Measurements from ENCODE around the gene MECR.
"Not testable (repeated sequence)": the region's sequence is repeated elsewhere in the genome, so short reads cannot be mapped to it uniquely, and the experiment has no call there.

The MECR gene

DNA sequence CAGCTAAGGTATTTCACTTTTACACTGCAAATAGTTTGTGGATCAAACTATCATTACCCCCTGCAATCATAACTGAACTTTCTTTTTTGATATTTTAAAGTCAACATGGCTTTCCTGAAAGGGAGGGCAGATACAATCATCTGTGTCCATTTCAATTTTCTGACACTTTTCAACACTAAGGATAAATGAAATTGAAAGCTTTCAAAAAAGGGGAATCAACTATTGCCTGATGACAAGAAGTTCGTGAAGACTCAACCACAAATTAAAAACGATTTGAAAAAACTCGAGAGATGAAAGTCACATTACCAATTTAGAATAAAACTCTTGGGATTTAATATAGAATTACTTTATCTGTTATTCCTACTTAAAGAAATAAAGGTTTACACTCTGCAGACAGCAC is 60.8 kb downstream of the MECR start:
- no peak for DNase-seq (ENCODE audit: low read depth)

GRCh38 chr1:29167904-29168303 is 62.8 kb downstream of the MECR start:
- no peak for DNase-seq (ENCODE audit: low read depth)

DNA sequence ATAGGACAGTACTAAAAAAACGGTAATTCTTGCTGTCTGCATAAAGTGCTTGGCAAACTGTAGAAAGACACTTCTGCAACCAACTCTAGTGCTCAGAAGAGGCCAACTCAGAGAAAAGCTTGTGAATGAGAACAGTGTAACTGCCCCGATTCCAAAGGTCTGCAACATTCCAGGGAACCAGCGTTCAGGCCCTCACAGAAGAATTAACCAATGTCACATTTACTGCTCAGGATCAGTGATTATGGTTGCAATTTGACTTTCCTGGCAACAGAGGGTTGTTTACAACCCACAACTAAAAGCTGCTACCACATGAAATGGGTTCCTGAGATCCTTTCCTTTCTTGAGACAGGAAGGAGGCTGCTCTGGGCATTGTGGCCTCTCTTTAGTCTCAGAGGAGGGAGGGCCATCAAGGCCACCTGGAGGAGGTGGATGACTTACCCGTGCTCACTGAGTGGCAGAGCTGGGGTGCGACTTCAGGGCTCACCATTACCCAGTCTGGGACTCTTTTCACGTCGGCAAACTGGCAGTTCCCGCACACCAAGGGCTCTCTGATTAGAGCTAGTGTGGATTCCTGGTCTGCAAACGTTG is 64.3 kb downstream of the MECR start:
- peak; percentile 31 for DNase-seq (ENCODE audit: low read depth)

- no peak for DNase-seq (ENCODE audit: low read depth)
Measured at GRCh38 chr1:29164588-29164987, 66.1 kb downstream of the MECR start.

DNA sequence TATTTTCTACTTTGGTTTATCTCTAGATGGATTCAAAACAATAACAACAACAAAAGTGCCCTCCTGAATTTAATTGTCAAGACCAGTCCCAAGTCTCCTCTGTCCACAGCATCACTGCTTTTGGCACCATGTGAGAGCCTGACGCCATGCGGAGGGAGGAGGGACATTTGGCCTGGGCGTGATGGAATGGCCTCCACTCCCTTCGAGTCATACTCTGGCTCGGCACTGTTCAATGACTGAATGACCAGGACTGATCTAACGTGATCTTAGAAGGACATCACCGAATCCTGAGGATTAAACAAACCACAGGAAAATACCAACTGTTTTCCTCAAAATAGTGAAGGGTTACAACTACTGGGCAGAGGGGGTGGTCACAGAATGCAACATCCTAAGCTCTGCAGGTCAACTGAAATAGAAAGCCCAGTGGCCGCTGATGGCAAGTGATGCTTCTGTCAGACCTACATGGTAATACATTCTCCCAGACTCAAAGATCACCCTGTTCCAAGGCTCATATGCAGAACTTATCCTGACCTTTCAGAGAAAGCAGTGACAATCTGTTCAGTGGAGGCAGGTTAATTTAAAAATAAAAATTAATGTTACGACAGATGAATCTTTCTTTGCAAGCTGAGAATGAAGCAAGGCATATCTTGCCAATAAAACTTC is 68.1 kb downstream of the MECR start:
- peak; percentile 32 for DNase-seq (ENCODE audit: low read depth)

DNA sequence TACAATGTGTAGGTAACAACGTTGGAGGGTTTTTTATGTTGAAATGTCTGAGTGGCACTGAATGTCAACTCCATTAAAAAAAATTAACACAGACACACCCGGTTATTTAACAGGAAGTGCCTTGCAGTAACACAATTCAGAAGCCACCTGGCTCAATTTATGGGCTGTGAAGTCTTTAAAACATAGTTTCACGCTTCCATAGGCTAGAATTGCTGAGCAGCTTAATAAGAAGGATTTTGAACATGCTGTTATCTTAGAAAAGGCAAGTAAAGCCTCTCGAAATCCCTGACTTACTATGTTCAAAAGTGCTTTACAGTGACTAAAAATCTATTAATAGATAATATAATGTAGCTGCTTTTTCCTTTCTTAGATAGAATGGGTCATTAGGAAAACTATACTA is 68.7 kb downstream of the MECR start:
- no peak for DNase-seq (ENCODE audit: low read depth)

GRCh38 chr1:29159773-29160172 is 71.0 kb downstream of the MECR start:
- DNase-seq (ENCODE audit: low read depth): no peak

GRCh38 chr1:29157269-29157601 is 73.5 kb downstream of the MECR start:
- no peak for DNase-seq (ENCODE audit: low read depth)

DNA sequence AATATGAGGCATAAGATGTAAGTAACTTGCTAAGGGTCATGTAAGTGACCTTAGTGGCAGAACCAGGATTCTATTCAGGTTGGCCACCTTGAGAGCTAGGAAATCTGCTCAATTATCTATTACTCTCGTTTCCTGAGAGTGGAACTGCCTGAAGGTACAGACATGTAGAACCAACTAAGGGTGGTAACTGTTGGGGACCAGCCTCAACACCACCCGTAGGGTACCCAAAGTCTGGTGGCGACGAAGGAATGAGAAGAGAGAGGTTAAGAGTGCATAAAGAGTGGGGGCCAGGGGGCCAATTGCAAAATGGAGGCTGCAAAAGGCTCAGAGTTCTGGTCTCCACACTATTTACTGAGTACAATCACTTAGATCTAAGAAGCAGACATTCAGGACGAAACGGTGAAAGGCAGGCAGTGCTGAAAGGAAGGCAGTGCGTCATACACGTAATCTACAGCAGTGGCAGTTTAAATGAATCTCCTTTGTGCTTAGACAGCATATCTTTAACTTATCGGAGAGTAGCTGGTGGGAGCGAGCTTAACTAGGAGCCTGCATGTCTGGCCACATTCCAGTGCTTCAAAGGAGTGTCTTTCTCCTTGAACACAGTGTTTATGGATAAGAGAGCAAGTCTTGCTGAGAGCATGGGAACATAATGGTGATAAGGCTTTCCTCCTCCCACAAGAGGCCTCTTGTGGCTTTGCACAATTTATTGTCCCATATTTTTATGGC is 74.0 kb downstream of the MECR start:
- DNase-seq (ENCODE audit: low read depth): peak; percentile 41

DNA sequence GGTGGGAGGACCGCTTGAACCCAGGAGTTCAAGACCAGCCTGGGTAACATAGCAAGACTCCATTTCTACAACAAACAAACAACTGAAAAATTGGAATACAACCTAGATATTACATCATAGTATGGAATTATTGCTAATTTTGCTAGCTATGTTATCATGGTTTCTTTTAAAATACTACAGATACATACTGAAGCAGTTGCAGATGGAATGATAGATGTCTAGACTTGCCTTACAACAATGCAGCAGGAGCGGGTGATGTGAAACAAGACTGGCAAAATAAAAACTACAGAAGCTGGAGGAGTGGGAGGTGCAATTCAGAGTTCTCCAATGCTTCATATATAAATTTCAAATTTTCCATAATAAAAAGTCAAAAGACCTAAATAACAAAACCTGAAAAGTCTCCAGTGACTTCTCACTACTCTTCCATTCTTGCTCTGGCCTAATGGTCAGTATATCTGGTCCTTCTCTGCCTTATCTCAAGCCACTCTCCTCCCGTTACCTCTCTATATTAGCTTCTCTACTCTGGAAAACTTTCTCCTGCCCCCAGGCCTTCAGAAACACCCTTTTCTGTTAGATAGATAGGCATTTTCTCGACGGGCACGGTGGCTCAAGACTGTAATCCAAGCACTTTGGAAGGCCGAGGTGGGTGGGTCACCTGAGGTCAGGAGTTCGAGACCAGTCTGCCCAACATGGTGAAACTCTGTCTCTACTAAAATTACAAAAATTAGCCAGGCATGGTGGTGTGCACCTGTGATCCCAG is 78.5 kb downstream of the MECR start:
- no peak for DNase-seq (ENCODE audit: low read depth)

DNA sequence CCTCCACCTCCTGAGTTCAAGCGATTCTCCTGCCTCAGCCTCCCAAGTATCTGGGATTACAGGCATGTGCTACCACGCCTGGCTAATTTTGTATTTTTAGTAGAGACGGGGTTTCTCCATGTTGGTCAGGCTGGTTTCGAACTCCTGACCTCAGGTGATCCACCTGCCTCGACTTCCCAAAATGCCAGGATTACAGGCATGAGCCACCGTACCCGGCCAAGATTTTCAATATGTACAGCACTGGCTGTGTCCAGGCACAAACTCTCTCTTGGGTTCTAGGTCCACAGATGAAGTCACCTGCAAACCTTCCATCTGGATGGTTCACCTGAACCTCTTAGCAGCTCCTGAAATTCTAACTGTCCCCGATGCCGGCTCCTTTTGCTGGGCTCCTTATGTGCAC is 80.4 kb downstream of the MECR start:
- not testable (repeated sequence) for DNase-seq (ENCODE audit: low read depth)

DNA sequence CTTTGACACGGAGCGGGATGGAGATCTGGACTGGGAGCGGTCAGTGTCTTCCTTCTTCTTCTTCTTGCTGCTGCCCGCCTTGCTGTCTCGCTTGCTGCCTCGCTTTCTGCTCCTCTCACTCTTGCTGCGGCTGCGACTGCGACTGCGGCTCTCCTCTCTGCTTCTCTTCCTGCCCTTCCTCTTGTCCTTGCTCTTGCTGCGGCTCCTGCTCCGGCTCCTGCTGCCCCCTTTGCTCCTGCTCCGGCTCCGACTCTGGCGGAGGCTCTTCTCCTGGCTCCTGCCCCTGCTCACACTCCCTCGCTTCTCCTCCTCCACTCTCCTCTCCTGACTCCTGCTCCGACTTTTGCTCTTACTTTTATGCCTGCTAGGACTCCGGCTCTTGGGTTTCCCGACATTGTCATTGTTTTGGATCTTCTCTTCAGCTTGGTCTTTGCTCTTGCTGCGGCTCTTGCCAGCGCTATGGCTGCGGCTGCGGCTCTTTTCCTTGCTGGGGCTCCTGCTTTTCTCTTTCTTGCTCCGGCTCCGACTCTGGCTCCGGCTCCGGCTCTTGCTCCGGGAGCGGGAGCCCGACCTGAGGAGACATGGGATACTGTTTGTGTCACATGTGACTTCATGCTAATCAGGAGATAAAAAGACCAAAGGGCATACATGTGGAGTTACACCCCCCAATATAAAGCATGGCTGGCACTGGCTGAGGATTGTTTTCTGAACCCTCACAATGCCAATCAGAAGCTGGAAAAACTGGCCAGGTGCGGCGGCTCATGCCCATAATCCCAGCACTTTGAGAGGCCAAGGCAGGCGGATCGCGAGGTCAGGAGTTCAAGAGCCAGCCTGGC is 81.9 kb downstream of the MECR start:
- DNase-seq (ENCODE audit: low read depth): no peak

DNA sequence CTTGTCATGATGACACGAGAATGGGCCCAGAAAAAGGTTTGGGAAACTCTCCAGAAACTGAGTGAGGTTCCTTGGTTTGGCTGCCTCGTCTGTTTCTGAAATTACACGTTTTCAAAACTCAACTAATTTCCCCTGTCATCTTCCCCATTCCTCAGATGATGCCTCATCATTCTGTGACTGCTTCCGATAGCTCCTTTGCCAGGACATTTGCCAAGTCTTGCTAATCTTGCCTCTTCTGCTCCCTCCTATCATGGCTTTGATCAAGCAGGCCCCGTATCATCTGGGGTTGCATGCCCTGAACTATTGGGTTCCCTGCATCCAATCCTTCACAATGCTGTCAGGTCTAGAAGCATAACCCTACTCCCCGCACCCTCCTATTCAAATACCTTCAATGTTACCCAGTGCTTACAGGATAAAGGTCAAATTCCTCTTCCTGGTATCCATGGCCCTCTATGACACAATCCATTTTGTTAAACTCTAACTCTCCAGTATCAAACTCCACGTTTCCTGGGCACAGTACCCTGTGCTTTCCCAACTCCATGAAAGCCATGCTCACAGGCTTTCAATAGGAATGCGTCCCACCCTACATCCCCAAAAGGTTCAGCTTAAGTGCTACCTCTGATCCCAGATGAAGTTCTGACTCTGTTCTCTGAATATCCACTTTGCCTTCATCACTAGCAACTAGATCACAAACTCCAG is 84.8 kb downstream of the MECR start:
- peak; percentile 97 for DNase-seq (ENCODE audit: low read depth)

DNA sequence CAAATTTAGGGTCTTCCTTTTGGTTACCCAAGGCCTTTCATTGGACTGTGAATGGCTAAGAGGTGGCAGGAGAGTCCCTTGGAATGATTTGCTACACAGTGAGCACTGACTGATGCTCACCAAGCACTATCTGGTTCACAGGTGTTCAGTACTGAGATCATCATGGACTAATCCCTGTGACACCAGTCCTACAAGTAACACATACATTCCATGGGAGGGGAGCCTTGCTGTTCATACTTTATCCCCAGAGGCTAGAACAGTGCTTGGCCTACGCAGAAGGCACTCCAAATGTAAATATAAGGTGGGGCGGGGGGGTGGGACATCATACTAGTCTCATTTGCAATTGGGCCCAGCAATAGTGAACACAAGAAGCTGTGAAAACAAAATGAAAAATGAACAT is 86.6 kb downstream of the MECR start:
- DNase-seq (ENCODE audit: low read depth): no peak

DNA sequence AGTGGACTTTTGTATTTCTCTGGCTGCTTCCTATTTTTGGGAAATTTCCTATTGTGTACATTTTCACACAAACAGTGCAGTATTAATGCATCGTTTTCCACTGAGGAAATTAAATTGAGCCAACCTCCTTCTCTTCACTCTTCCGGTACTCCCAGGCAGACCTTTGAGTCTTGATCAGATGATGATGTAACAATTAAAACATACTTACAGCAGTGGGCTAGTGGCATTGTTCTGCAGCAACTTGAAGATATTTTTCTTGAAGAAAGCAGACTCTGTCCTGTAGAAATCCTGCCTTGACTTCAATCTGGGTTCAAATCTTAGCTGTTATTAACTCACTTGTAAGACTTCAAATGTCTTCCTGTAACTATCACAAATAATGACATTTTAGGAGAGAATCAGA is 88.0 kb downstream of the MECR start:
- no peak for DNase-seq (ENCODE audit: low read depth)

Measured in EH (cell line).